RWPE2 (cell line): ENCODE data around the gene UBQLN4.
A peak's percentile ranks its signal among the peaks of the same experiment; 100 is the strongest.

Experiments used
- ATAC-seq: fragments of 200-7000 bp; cut with Tn5 transposase; 3 replicates; pipeline ENCODE4 v1.9.1; 2021; ENCODE audit warnings: low read depth
- DNase-seq: peaks from one replicate; pipeline ENCODE4 v3.0.0-alpha.2; 2020; ENCODE audit warnings: low spot score
- H3K27ac ChIP-seq: fragments of 450-650 bp; 2 replicates; pipeline ENCODE4 v1.5.1; 2017; ENCODE audit warnings: mild to moderate bottlenecking; ENCODE audit not compliant: poor library complexity, severe bottlenecking
- H3K27me3 ChIP-seq: fragments of 250-450 bp; sonication (Bioruptor Pico); 2 replicates; pipeline ENCODE4 v1.5.1; 2021; ENCODE audit warnings: mild to moderate bottlenecking, moderate library complexity; ENCODE audit not compliant: insufficient read depth, poor library complexity, severe bottlenecking
- H3K36me3 ChIP-seq: fragments of 250-450 bp; sonication (Bioruptor Pico); 2 replicates; pipeline ENCODE4 v1.5.1; 2020; ENCODE audit warnings: low read depth, mild to moderate bottlenecking, moderate library complexity
- H3K4me1 ChIP-seq: fragments of 250-450 bp; sonication (Bioruptor Pico); 2 replicates; pipeline ENCODE4 v1.5.1; 2021; ENCODE audit warnings: mild to moderate bottlenecking, moderate library complexity; ENCODE audit not compliant: insufficient read depth, poor library complexity, severe bottlenecking
- H3K4me3 ChIP-seq: fragments of 250-450 bp; sonication (Bioruptor Pico); 2 replicates; pipeline ENCODE4 v1.5.1; 2021; ENCODE audit warnings: mild to moderate bottlenecking, moderate library complexity; ENCODE audit not compliant: severe bottlenecking
- H3K9me3 ChIP-seq: fragments of 250-450 bp; sonication (Bioruptor Pico); 2 replicates; pipeline ENCODE4 v1.5.1; 2021; ENCODE audit warnings: mild to moderate bottlenecking, moderate library complexity; ENCODE audit not compliant: severe bottlenecking
- TF ChIP-seq, protein P1 (sequence below): fragments of 450-650 bp; IDR thresholded peaks from one replicate; pipeline ENCODE4 v1.5.1; 2017; ENCODE audit warnings: mild to moderate bottlenecking, moderate library complexity; ENCODE audit not compliant: poor library complexity, severe bottlenecking

The UBQLN4 gene

DNA sequence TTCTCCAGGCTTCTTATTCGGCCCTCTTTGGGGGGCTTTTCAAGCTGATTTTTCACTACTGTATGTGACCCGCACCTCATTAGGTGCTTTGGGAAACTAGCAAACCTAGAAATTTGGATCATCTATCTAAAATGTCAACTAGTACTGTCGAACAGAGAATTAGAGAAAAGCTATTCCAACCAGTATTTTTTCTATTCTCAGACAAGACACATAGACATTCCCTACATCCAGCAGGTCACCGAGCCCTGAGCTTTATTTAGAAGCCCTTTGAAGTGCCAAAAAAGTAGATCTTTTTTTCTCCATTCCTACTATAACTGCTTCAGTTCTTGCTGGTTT, 32.5 kb downstream of the UBQLN4 start:
- no peak overlapping the region for H3K27ac ChIP-seq
- H3K4me1 ChIP-seq: peaks cover 4% of the 10 kb centered on the region
- peaks cover 41% of the 10 kb centered on the region for H3K36me3 ChIP-seq
- DNase-seq (no peak), ATAC-seq (no peak)
- no peaks in the 10 kb centered on the region for H3K27me3 ChIP-seq
- no peaks in the 10 kb centered on the region for H3K9me3 ChIP-seq
- TF ChIP-seq, protein P1, sequence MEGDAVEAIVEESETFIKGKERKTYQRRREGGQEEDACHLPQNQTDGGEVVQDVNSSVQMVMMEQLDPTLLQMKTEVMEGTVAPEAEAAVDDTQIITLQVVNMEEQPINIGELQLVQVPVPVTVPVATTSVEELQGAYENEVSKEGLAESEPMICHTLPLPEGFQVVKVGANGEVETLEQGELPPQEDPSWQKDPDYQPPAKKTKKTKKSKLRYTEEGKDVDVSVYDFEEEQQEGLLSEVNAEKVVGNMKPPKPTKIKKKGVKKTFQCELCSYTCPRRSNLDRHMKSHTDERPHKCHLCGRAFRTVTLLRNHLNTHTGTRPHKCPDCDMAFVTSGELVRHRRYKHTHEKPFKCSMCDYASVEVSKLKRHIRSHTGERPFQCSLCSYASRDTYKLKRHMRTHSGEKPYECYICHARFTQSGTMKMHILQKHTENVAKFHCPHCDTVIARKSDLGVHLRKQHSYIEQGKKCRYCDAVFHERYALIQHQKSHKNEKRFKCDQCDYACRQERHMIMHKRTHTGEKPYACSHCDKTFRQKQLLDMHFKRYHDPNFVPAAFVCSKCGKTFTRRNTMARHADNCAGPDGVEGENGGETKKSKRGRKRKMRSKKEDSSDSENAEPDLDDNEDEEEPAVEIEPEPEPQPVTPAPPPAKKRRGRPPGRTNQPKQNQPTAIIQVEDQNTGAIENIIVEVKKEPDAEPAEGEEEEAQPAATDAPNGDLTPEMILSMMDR: no peak
- peak overlapping the region; percentile 78 for H3K4me3 ChIP-seq

DNA sequence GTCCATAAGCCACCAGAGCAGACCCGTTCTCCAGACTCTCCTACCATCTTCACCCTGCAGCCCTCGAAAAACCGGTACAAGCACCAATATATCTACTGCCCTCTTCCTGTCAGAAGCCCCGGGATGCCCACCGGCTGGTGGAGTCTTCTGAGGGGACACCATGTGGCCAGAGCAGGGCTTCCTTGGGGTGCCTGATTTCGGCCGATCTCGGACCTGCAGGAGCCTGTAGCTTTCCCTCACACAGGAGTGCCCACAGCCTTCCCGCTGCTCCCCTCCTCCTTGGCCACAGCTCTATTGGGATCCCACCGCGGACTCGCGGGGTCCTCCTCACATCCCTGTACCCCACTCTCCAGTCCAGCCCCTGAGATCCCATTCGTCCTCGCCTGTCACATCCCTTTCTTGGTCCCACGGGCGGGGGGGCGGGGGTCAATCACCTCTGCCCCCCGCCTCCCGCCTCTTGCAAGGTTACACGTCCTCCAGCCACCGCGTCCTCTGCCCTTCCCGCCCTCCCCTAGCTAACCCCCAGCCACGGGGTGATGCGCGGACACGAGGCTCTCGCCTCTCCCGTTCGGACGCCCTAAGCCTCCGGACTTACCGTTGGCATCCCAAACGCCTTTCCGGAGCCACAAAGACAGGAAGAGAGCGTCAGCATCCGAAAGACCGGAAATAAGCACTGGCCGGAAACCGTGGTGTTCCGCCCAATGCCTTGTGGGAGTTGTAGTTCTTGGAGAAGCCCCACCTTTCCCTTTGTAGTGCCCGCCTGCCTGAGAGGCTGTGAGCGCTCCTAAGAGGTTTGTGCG, 33.1 kb downstream of the UBQLN4 start, which contains the start of gene SSR2:
Gene SSR2 (minus strand): TSS at position 659 of the 800 bp plus-strand sequence. CDS start 784 bp downstream, outside the sequence.
- peaks cover 4% of the 10 kb centered on the region for H3K4me1 ChIP-seq
- H3K9me3 ChIP-seq: no peaks in the 10 kb centered on the region
- ATAC-seq (peak; percentile 98), DNase-seq (peak; percentile 85)
- H3K4me3 ChIP-seq: peak within 1 kb of the TSS; percentile 78
- H3K36me3 ChIP-seq: peaks cover 46% of the 10 kb centered on the region
- TF ChIP-seq, protein P1: no peak
- peak within 1 kb of the TSS; percentile 47 for H3K27ac ChIP-seq
- no peaks in the 10 kb centered on the region for H3K27me3 ChIP-seq

DNA sequence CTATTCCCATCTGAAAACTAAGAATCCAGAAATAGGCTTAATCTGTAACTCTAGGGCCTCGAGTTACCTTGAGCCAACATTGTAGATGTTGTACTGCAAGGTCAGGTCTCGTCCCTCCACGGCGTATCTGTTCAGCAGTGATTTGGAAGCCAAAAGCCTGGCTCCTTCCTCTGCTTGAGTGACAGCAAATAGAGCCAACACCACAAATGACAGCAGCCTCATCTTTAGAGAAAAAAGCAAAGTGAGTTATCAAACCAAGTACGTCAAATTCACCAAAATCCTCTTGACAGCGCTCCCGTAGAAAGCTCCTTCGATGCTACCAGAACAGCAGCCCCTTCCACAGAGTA, 33.7 kb downstream of the UBQLN4 start:
- Histone ChIP-seq H3K4me3 (peak overlapping the region; percentile 78), H3K4me1 (peaks cover 4% of the 10 kb centered on the region), H3K27ac (peak overlapping the region; percentile 47), H3K27me3 (no peaks in the 10 kb centered on the region), H3K36me3 (peaks cover 49% of the 10 kb centered on the region), H3K9me3 (no peaks in the 10 kb centered on the region)
- DNase-seq: no peak
- TF ChIP-seq, protein P1: no peak
- no peak for ATAC-seq

DNA sequence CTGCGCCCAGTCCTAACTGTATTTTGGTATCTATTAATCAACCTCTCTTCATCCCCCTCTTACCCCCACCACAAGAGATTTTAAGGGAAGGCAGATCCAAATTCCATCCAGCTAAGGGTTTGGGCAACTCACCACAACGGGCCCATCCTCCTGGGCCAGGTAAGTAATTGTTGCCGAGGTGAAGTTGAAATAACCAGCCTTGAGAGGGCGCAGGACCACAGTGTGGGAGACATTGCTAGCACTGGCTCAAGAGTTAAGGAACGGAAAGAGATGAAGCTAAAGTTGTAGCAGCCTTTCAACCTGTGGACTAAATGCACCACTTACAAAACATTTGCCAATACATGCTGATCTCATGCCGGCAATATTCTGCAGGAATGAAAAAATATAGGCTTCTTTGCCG, 38.8 kb downstream of the UBQLN4 start:
- Histone ChIP-seq H3K27me3 (no peaks in the 10 kb centered on the region), H3K4me1 (peaks cover 2% of the 10 kb centered on the region), H3K36me3 (peaks cover 97% of the 10 kb centered on the region), H3K4me3 (no peak overlapping the region), H3K27ac (no peak overlapping the region), H3K9me3 (no peaks in the 10 kb centered on the region)
- TF ChIP-seq, protein P1: no peak
- ATAC-seq (no peak), DNase-seq (no peak)
